Activated naive CD4-positive, alpha-beta T cell treated with anti-CD3 and anti-CD28 coated beads, Interleukin-2, amount 50 U/mL, for 24 hours (primary cell): Measurements from ENCODE around the gene SPINT3.

ENCODE experiments used
- H3K27ac Mint-ChIP-seq: one replicate; pipeline ENCODE4 v1.8.0; 2021; ENCODE audit warnings: mild to moderate bottlenecking, mixed read lengths
- H3K27me3 Mint-ChIP-seq: one replicate; pipeline ENCODE4 v1.8.0; 2021; ENCODE audit warnings: mixed read lengths
- H3K36me3 Mint-ChIP-seq: one replicate; pipeline ENCODE4 v1.8.0; 2021; ENCODE audit warnings: mixed read lengths
- H3K4me1 Mint-ChIP-seq: one replicate; pipeline ENCODE4 v1.8.0; 2021; ENCODE audit warnings: mixed read lengths
- H3K4me3 Mint-ChIP-seq: one replicate; pipeline ENCODE4 v1.8.0; 2021; ENCODE audit warnings: mild to moderate bottlenecking, mixed read lengths
- H3K9me3 Mint-ChIP-seq: one replicate; pipeline ENCODE4 v1.8.0; 2021; ENCODE audit warnings: mixed read lengths

Gene SPINT3

GRCh38 chr20:45515147-45515913, at the start of gene SPINT3:
TSS of gene SPINT3 (minus strand) at chr20:45515622. CDS start at chr20:45515608, 14 bp downstream.
- H3K27ac Mint-ChIP-seq, result no peak within 1 kb of the TSS
- peaks cover 11% of the 10 kb centered on the region for H3K27me3 Mint-ChIP-seq
- H3K9me3 Mint-ChIP-seq, result peaks cover 5% of the 10 kb centered on the region
- H3K36me3 Mint-ChIP-seq, result no peaks in the 10 kb centered on the region
- no peaks in the 10 kb centered on the region for H3K4me1 Mint-ChIP-seq
- H3K4me3 Mint-ChIP-seq, result no peak within 1 kb of the TSS

DNA sequence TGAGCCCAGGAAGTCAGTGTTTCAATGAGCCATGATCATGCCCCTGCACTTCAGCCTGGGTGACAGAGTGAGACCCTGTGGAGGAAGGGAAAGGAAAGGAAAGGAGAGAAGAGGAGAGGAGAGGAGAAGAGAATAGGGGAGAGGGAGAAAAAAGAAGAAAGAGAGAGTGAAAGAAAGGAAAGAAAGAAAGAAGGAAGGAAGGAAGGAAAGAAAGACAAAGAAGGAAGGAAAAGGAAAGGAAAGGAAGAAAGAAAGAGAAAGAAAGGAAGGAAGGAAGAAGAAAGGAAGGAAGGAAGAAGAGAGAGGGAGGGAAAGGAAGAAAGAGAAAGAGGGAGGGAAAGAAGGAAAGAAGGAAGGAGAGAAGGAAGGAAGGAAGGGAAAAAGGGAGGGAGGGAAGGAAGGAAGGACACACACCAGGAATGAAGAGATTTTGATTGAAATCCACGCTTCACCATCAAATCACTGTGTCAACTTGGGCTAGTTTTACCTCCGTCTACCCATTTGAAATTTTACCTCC, 49.4 kb upstream of the SPINT3 start:
- Mint-ChIP-seq H3K27me3 (peaks cover 26% of the 10 kb centered on the region), H3K36me3 (no peaks in the 10 kb centered on the region), H3K9me3 (no peaks in the 10 kb centered on the region), H3K27ac (no peak overlapping the region), H3K4me1 (no peaks in the 10 kb centered on the region), H3K4me3 (no peak overlapping the region)

DNA sequence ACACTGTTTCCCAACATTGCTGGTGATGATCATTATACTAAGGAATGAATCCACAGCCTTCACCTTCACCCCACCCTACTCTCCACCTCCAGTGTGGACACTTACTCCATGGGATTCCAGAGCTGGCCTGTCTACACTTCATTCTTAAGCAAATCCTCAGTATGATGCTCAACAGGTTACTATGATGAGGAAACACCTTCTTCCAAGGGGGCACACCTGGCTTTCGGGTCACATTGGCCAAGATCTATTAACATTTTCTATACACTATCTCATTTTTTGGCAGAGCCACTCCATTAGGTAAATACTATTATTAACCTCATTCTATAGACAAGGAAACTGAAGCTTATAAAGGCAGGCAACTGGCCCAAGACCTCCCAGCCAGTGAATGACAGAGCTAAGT, 39.8 kb upstream of the SPINT3 start:
- peaks cover 17% of the 10 kb centered on the region for H3K27me3 Mint-ChIP-seq
- H3K9me3 Mint-ChIP-seq, result no peaks in the 10 kb centered on the region
- H3K36me3 Mint-ChIP-seq, result no peaks in the 10 kb centered on the region
- no peaks in the 10 kb centered on the region for H3K4me1 Mint-ChIP-seq
- H3K4me3 Mint-ChIP-seq, result no peak overlapping the region
- no peak overlapping the region for H3K27ac Mint-ChIP-seq

DNA sequence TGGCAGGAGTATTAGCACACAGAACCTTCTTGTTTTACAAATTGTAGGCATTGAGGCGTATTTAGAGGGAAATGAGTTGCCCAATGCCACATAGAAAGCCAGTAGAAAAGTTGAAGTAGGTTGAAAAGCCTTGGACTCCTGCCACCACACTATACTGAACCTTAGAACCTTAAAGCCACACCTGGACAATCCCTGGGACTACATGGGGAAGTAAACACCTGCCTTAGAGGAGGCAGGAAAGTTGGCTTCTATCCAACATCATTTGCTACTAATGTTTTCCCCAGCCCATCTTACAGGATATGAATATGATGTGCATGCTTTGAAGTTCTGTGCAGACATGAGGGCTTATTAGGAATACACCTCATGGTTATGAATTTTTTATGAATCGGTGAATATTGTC, 37.0 kb upstream of the SPINT3 start:
- Mint-ChIP-seq H3K36me3 (no peaks in the 10 kb centered on the region), H3K9me3 (no peaks in the 10 kb centered on the region), H3K27me3 (peaks cover 18% of the 10 kb centered on the region), H3K4me3 (no peak overlapping the region), H3K27ac (no peak overlapping the region), H3K4me1 (no peaks in the 10 kb centered on the region)

DNA sequence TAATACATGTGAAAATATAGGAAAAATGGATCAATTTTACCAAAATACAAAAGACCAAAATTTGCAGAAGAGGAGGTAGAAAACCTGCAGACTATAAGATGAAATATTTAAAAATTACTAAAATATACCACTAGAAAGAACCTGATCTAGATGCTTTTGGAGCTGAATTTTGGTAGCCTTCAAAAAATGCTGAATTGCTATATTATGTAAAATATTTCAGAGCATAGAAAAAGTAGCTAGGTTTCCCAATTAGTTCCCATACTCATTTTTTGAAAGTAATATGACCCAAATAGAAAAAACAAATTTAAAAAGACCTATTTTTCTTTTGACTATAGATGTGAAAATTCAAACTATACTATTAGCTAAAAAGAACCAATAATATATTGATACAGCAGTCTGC, 35.3 kb upstream of the SPINT3 start:
- Mint-ChIP-seq H3K4me1 (no peaks in the 10 kb centered on the region), H3K27me3 (peaks cover 18% of the 10 kb centered on the region), H3K9me3 (no peaks in the 10 kb centered on the region), H3K4me3 (no peak overlapping the region), H3K36me3 (no peaks in the 10 kb centered on the region), H3K27ac (no peak overlapping the region)

DNA sequence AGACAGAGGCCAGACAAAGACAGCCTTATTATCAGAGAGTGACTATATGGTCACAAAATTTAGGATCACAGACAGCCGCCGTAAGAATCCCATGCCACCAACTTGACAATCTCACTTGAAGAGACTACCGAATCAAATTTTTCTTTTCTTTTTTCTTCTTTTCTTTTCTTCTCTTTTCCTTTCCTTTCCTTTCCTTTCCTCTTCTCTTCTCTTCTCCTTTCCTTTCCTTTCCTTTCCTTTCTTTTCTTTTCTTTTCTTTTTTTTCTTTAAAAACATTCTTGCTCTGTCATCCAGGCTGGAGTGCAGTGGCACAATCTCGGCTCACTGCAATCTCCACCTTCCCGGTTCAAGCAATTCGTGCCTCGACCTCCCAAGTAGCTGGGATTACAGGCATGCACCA, 33.0 kb upstream of the SPINT3 start:
- Mint-ChIP-seq H3K27me3 (peaks cover 18% of the 10 kb centered on the region), H3K36me3 (no peaks in the 10 kb centered on the region), H3K27ac (no peak overlapping the region), H3K4me1 (no peaks in the 10 kb centered on the region), H3K9me3 (no peaks in the 10 kb centered on the region), H3K4me3 (no peak overlapping the region)

DNA sequence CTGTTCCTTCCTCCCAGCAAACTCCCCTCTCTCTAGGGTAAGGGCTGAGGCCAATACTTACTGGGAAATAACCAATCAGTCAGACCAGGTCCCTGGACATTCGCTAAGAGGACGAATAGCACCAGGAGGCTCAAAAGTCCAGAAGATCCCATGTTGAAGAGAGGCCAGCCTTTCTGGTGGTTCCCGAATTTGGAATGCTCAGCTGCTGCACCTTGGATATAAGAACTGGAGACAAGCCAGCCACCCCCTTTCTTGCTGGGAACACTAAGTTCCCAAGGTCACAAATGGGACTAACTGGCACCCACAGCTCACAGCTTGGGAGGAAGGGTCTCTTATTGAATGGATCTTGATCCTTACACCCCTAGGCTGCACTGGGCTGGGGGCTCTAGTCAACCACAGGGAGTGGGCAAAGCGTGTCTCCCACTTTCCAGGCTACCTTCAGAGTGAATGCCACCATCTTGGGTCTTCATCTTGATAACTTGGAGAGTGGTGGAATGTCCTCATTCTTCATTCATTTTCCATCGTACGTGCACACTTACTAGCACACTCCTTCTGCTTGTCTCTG, 31.9 kb upstream of the SPINT3 start, which contains the start of gene EPPIN:
EPPIN (minus strand) TSS at position 196 of the 565 bp plus-strand sequence; CDS start at position 152, 44 bp downstream.
- Mint-ChIP-seq H3K4me3 (no peak within 1 kb of the TSS), H3K27ac (no peak within 1 kb of the TSS), H3K36me3 (no peaks in the 10 kb centered on the region), H3K27me3 (peaks cover 18% of the 10 kb centered on the region), H3K9me3 (no peaks in the 10 kb centered on the region), H3K4me1 (no peaks in the 10 kb centered on the region)

DNA sequence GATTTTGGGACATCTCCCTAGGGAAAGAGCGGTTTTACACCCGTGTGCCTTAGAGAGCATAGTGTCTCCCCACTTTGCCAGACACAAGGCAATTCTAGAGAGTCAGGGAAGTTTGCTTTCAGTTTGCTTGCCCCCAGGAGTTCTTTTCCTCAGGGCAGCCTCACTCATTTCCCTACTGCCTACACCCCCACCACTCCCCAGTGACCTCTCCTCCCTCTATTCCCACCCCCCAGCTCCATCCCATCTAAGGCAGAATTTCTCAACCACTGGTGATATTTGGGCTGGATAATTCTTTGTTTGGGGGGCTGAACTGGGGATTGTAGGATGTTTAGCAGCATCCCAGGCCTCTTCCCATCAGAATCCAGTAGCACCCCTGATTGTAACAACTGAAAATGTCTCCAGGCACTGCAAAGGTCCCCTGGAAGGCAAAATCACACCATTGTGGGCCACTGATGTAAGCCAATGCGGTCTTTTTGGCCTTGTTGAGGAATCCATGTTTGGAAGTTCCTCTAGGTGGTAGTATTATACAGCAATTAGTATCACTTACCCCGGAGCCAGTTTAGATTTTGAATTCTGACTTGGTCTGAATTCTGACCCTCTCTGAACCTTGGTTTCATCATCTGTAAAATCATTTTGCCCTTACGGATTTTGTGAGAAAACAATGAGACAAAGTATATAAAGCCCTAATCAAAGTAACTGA, 30.5 kb upstream of the SPINT3 start:
- H3K9me3 Mint-ChIP-seq, result no peaks in the 10 kb centered on the region
- H3K4me1 Mint-ChIP-seq, result no peaks in the 10 kb centered on the region

DNA sequence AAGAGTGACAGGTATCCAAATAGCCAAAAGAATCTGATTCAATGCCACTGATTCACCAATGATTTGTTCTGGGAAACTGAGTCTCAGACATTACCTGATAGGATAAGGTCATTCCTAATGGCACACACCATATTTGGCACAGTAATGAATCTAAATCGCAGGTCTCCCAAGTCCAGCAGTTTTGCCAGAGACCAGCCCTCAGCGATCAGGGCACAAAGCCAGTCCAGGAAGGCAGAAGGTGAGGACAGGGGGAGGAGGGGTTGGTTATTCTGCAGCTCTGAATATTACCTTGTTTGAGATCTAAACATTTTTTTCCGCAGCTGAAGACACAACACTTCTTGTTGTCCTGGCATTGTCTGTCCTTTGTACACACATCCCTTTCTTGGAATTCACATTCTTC, 29.9 kb upstream of the SPINT3 start:
- H3K27me3 Mint-ChIP-seq, result peaks cover 27% of the 10 kb centered on the region
- H3K27ac Mint-ChIP-seq, result no peak overlapping the region
- no peaks in the 10 kb centered on the region for H3K36me3 Mint-ChIP-seq
- no peak overlapping the region for H3K4me3 Mint-ChIP-seq
- no peaks in the 10 kb centered on the region for H3K9me3 Mint-ChIP-seq
- H3K4me1 Mint-ChIP-seq, result no peaks in the 10 kb centered on the region

More for the DNA sequence above, 30.5 kb upstream of the SPINT3 start:
- no peak overlapping the region for H3K27ac Mint-ChIP-seq
- H3K36me3 Mint-ChIP-seq, result no peaks in the 10 kb centered on the region
- H3K4me3 Mint-ChIP-seq, result no peak overlapping the region
- peaks cover 25% of the 10 kb centered on the region for H3K27me3 Mint-ChIP-seq

GRCh38 chr20:45539382-45539781, 24.0 kb upstream of the SPINT3 start, which contains the start of gene WFDC6:
TSS of gene WFDC6 (minus strand) at chr20:45539482. CDS start at chr20:45539407, 75 bp downstream.
- Mint-ChIP-seq H3K27me3 (peaks cover 30% of the 10 kb centered on the region), H3K27ac (no peak within 1 kb of the TSS), H3K9me3 (no peaks in the 10 kb centered on the region), H3K4me1 (no peaks in the 10 kb centered on the region), H3K4me3 (no peak within 1 kb of the TSS), H3K36me3 (no peaks in the 10 kb centered on the region)

DNA sequence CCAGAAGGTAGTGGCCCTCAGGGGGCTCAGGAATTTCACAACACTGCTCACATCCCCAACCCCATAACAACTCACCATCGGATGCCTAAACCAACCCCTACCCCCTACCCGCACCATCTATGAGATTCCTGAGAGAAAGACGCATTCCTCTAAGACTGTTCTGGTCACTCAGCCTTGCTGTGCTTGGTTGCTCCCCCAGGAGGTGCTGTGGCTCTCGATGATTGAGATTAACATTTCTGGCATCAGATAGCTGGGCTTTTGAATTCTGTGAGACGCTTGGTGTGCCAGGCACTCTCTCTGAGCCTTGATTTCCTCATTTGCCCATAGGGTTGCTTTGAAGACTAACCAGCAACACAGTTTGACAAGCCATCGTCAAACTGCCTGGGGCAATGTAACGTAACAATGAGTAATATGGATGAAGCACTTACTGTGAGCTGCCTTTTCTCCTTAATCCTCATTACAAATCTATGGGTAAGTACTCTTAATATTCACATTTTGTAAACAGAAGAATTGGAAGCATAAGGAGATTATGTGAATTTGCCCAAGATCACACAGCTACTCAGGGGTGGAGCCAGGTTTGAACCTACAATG, 22.9 kb upstream of the SPINT3 start:
- H3K27me3 Mint-ChIP-seq, result peaks cover 30% of the 10 kb centered on the region
- H3K27ac Mint-ChIP-seq, result no peak overlapping the region
- H3K36me3 Mint-ChIP-seq, result no peaks in the 10 kb centered on the region
- H3K9me3 Mint-ChIP-seq, result no peaks in the 10 kb centered on the region
- H3K4me3 Mint-ChIP-seq, result no peak overlapping the region
- H3K4me1 Mint-ChIP-seq, result no peaks in the 10 kb centered on the region

- no peaks in the 10 kb centered on the region for H3K4me1 Mint-ChIP-seq
- peaks cover 20% of the 10 kb centered on the region for H3K27me3 Mint-ChIP-seq
- no peaks in the 10 kb centered on the region for H3K9me3 Mint-ChIP-seq
- H3K27ac Mint-ChIP-seq, result no peak overlapping the region
- no peak overlapping the region for H3K4me3 Mint-ChIP-seq
- no peaks in the 10 kb centered on the region for H3K36me3 Mint-ChIP-seq
Observed at GRCh38 chr20:45527294-45527693, 11.9 kb upstream of the SPINT3 start.

- H3K27me3 Mint-ChIP-seq, result peaks cover 20% of the 10 kb centered on the region
- no peak overlapping the region for H3K4me3 Mint-ChIP-seq
- H3K9me3 Mint-ChIP-seq, result no peaks in the 10 kb centered on the region
- no peak overlapping the region for H3K27ac Mint-ChIP-seq
- H3K36me3 Mint-ChIP-seq, result no peaks in the 10 kb centered on the region
- H3K4me1 Mint-ChIP-seq, result no peaks in the 10 kb centered on the region
Observed at GRCh38 chr20:45523821-45524220, 8.4 kb upstream of the SPINT3 start.

- no peaks in the 10 kb centered on the region for H3K36me3 Mint-ChIP-seq
- no peaks in the 10 kb centered on the region for H3K4me1 Mint-ChIP-seq
- peaks cover 11% of the 10 kb centered on the region for H3K27me3 Mint-ChIP-seq
- H3K9me3 Mint-ChIP-seq, result peaks cover 5% of the 10 kb centered on the region
- H3K4me3 Mint-ChIP-seq, result no peak overlapping the region
- no peak overlapping the region for H3K27ac Mint-ChIP-seq
Observed at GRCh38 chr20:45518282-45518681, 2.9 kb upstream of the SPINT3 start.

- H3K4me3 Mint-ChIP-seq, result no peak overlapping the region
- H3K27ac Mint-ChIP-seq, result no peak overlapping the region
- no peaks in the 10 kb centered on the region for H3K9me3 Mint-ChIP-seq
- H3K36me3 Mint-ChIP-seq, result no peaks in the 10 kb centered on the region
- no peaks in the 10 kb centered on the region for H3K4me1 Mint-ChIP-seq
- peaks cover 15% of the 10 kb centered on the region for H3K27me3 Mint-ChIP-seq
Observed at GRCh38 chr20:45510242-45510862, 5.1 kb downstream of the SPINT3 start.
